ENCODE data around the gene KIF4B.
"Not testable (repeated sequence)": the region's sequence is repeated elsewhere in the genome, so short reads cannot be mapped to it uniquely, and the experiment has no call there.

KIF4B gene

GRCh38 chr5:155015239-155015638, 1.7 kb downstream of the KIF4B start:
- peak; percentile 10 for DNase-seq

- peak; percentile 46 for DNase-seq
These were observed 4.1 kb downstream of the KIF4B start for GRCh38 chr5:155017610-155018009.

GRCh38 chr5:155019601-155020226, 6.2 kb downstream of the KIF4B start:
- no peak for DNase-seq

GRCh38 chr5:155021842-155022241, 8.3 kb downstream of the KIF4B start:
- DNase-seq, result no peak

- no peak for DNase-seq
These were observed 9.8 kb downstream of the KIF4B start for GRCh38 chr5:155023320-155023719.

- DNase-seq, result no peak
These were observed 10.5 kb downstream of the KIF4B start for GRCh38 chr5:155024015-155024414.

GRCh38 chr5:155025895-155026294, 12.3 kb downstream of the KIF4B start:
- DNase-seq, result peak; percentile 42

GRCh38 chr5:155027993-155028629, 14.6 kb downstream of the KIF4B start:
- peak; percentile 55 for DNase-seq

- no peak for DNase-seq
These were observed 15.7 kb downstream of the KIF4B start for GRCh38 chr5:155029240-155029639.

- DNase-seq, result not testable (repeated sequence)
These were observed 20.7 kb downstream of the KIF4B start for GRCh38 chr5:155034145-155034744.

- peak; percentile 67 for DNase-seq
These were observed 21.5 kb downstream of the KIF4B start for GRCh38 chr5:155035087-155035486.

GRCh38 chr5:155040984-155041653, 27.6 kb downstream of the KIF4B start:
- no peak for DNase-seq

GRCh38 chr5:155044591-155044990, 31.0 kb downstream of the KIF4B start:
- DNase-seq, result no peak

- DNase-seq, result no peak
These were observed 33.0 kb downstream of the KIF4B start for GRCh38 chr5:155046591-155046990.

- no peak for DNase-seq
These were observed 34.3 kb downstream of the KIF4B start for GRCh38 chr5:155047818-155048217.

- DNase-seq, result peak; percentile 6
These were observed 36.2 kb downstream of the KIF4B start for GRCh38 chr5:155049569-155050383.

- peak; percentile 7 for DNase-seq
These were observed 36.9 kb downstream of the KIF4B start for GRCh38 chr5:155050384-155051019.

GRCh38 chr5:155052532-155052931, 39.0 kb downstream of the KIF4B start:
- no peak for DNase-seq

- DNase-seq, result no peak
These were observed 39.9 kb downstream of the KIF4B start for GRCh38 chr5:155053501-155053900.

GRCh38 chr5:155056644-155057269, 43.2 kb downstream of the KIF4B start:
- DNase-seq, result no peak

GRCh38 chr5:155057626-155058025, 44.1 kb downstream of the KIF4B start:
- DNase-seq, result no peak

GRCh38 chr5:155064580-155064979, 51.0 kb downstream of the KIF4B start:
- no peak for DNase-seq

Measured in hematopoietic multipotent progenitor cell treated with erythropoietin and hydrocortisone succinate and interleukin-3 and kit ligand, for 4 days (in vitro differentiated cells).